Testis (tissue), 2 donors: ENCODE measurements around the gene CINP.

Source experiments
- POLR2A ChIP-seq: fragments of 450-650 bp; IDR thresholded peaks from one replicate; pipeline ENCODE4 v1.6.1; 2017; ENCODE audit warnings: antibody characterized with exemption, mild to moderate bottlenecking, moderate library complexity
- TF ChIP-seq, protein P1 (sequence below), 3 experiments: fragments of 450-650 bp in 2 of 3; fragments of 200-600 bp in 1 of 3; sonication (generic) in 1 of 3; IDR thresholded peaks; one replicate each; pipeline ENCODE4 v1.5.1; 2016 to 2019; ENCODE audit warnings: antibody characterized with exemption in 3 of 3, mild to moderate bottlenecking in 2 of 3, moderate library complexity in 1 of 3

DNA sequence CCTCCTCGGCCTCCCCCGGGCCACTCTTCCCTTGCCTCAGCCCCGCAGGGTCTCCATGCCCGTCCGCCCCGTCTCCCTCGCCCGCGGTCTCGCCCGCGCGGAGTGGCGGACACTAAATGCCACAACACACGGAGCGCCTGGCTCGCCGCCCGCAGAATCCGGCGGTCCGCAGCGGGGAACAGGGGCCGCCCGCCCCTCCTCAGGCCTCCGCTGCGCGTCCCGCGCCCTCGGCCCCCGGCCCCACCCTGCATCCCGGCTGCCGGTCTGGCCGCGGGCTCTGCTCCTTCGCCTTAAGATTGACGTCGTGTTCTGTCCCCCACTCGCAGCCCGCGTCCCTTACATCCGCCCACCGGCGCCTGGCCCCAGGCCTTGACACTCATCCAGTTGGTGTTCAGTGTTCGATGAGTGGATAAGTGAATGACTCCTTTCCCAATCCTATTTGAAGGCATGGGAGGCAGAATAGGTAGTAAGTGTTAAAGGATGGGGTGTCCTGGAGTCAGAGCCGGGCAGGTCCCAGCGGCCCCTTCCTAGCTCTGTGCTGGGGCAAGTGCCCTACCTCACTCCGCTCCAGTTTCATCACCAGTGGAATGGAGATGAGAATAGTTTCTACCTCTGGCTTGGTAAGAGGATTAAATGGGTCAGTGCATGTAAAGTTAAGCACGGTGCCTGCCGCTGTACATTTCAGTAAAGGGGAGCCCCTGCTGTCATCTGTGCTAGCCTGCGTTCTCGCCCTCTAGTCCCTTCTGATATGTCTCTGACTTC lies 673 bp upstream of the CINP start:
- TF ChIP-seq, protein P1, sequence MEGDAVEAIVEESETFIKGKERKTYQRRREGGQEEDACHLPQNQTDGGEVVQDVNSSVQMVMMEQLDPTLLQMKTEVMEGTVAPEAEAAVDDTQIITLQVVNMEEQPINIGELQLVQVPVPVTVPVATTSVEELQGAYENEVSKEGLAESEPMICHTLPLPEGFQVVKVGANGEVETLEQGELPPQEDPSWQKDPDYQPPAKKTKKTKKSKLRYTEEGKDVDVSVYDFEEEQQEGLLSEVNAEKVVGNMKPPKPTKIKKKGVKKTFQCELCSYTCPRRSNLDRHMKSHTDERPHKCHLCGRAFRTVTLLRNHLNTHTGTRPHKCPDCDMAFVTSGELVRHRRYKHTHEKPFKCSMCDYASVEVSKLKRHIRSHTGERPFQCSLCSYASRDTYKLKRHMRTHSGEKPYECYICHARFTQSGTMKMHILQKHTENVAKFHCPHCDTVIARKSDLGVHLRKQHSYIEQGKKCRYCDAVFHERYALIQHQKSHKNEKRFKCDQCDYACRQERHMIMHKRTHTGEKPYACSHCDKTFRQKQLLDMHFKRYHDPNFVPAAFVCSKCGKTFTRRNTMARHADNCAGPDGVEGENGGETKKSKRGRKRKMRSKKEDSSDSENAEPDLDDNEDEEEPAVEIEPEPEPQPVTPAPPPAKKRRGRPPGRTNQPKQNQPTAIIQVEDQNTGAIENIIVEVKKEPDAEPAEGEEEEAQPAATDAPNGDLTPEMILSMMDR (IDR thresholded peaks at IDR 0.05): no peak
- TF ChIP-seq POLR2A: no peak
